HG03378 (cell line): ENCODE data around the gene EIF1AY.
"Not testable (repeated sequence)": the region's sequence is repeated elsewhere in the genome, so short reads cannot be mapped to it uniquely, and the experiment has no call there.

Experiments
- ATAC-seq: cut with Tn5 transposase; IDR thresholded peaks from one replicate; pipeline ENCODE4 v1.9.1; 2021; ENCODE audit warnings: mild to moderate bottlenecking, moderate library complexity; ENCODE audit not compliant: unreplicated experiment

Gene EIF1AY, protein sequence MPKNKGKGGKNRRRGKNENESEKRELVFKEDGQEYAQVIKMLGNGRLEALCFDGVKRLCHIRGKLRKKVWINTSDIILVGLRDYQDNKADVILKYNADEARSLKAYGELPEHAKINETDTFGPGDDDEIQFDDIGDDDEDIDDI

DNA sequence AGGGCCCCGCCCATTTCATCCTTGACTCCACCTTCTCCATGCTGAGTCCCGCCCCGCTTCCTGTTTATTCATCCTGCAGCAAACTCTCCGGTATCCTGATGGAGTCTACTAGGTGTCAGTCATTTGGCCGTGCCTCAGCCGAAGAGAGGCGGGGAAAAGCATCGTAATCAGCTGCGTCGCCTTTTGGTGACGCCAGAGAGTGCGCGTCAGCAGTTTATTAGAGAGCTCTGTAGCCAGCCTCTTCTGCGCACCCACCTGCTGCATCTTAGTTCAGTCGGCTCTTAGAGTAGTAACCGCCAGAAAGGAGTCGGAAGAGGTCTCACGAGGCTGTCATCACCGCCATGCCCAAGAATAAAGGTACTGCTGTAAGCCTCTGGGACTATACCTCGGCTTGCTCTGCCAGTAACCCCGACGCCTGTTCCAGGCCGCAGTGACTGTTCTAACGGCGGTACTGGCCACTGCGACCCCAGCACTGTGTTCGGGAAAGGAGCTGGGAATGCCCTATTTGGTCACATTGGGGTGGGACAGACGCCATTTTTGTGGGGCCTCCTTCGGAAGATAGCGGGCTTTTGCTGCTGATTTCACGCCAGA, at the start of gene EIF1AY:
Gene EIF1AY, plus strand, starts transcription at position 246 of the 591 bp plus-strand sequence. Its CDS starts 96 bp downstream, at position 342.
- ATAC-seq: no peak

DNA sequence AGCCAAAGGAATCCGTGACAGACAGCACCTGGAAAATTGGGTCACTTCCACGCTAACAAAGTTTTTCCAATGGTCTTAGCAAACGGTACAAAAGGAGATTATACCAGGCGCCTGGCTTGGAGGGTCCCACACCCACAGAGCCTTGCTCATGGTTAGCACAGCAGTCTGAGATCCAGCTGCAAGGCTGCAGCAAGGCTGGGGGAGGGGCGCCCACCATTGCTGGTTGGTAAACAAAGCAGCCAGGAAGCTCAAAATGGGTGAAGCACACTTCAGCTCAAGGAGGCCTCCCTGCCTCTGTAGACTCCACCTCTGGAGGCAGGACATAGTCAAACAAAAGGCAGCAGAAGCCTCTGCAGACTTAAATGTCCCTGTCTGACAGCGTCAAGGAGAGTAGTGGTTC, 47.1 kb upstream of the EIF1AY start:
- ATAC-seq: no peak

DNA sequence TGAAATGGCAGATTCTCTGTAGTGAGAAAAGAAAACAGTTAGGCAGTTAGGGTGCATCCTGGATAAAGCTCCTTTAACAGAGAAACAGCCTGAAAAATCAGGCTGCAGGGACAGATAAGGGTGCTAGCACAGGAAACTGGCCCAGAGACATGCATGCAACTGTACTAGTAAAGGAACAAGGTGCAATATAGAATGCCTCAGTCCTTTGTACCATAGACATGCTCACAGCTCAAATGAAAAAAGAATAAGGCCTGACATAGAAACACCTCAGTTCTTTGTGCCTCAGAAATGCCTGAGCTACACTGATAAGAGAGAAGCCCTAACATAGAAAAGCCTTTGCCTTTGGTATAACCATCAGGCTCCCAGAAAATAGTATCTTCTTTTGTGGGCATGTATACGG, 37.4 kb upstream of the EIF1AY start:
- ATAC-seq: no peak

- no peak for ATAC-seq
Measured at GRCh38 chrY:20538933-20539332, 36.6 kb upstream of the EIF1AY start.

DNA sequence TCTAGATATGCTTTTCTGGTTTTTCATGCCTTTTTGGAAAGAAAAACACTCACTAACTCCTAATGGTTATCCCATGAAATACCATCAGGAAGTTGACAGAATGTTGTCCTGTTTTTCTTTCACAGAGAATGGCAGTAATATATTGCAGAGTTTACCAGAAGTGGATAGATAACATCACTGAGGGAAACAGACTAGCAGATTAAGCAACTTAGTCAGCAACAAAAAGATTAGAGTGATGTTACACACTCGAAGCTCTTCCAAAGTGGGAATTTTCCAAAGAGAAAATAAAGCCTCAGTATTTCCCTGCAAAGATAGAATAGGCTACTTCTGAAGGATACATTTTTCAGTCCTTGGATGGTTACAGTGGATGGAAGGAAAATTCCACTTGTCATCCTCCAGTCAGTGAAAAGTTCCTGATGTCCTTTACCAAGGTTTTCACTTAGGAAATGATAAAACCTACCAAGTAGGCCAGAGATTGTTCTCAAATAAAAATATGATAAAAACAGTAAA, 31.1 kb upstream of the EIF1AY start:
- ATAC-seq: no peak

- no peak for ATAC-seq
Measured at GRCh38 chrY:20546071-20546470, 29.5 kb upstream of the EIF1AY start.

DNA sequence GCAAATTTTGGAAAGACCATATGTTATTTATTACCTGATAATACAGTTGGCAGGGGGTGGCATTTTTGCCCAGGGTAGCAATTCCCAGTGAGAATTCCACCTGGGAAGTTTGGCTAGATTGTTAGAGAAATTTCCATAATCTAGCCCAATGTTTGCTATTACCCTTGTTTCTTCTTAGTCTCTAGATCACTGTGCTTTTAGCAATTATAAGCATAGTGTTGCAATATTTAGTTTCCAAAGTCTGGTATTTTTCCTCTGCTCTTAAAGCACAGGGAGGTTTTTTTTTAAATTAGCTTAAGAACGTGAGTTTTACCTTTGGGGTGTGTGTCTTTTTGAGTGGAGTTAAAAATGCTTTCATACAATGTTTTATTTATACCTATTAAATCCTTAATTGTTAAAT, 26.3 kb upstream of the EIF1AY start:
- ATAC-seq: no peak

- ATAC-seq: no peak
Measured at GRCh38 chrY:20551840-20552239, 23.7 kb upstream of the EIF1AY start.

DNA sequence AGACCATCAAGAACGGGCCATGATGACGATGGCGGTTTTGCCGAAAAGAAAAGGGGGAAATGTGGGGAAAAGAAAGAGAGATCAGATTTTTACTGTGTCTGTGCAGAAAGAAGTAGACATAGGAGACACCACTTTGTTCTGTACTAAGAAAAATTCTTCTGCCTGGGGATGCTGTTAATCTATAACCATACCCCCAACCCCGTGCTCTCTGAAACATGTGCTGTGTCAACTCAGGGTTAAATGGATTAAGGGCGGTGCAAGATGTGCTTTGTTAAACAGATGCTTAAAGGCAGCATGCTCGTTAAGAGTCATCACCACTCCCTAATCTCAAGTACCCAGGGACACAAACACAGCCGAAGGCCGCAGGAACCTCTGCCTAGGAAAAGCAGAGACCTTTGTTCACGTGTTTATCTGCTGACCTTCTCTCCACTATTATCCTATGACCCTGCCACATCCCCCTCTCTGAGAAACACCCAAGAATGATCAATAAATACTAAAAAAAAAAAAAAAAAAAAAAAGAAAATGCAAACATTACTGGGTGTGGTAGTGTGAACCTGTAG, 22.7 kb upstream of the EIF1AY start:
- not testable (repeated sequence) for ATAC-seq

DNA sequence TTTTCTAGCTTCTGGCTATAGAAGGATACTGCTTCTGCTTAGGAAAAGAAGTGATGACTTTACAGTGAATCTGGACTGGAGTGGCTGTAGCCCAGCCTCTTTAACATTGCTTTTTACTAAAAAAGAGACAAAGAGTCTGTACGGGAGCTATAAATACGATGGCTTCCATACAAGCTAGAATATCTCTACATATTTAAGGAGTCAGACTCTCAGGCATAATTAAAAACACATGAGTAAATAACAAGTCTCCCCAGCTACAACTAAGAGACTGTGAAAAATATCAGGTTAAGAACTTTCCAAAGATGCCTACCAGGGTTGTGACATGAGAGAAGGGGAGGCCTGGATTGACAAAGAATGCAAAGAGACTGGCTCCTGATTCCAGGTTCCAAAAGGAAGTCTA, 19.8 kb upstream of the EIF1AY start:
- no peak for ATAC-seq

- ATAC-seq: no peak
Measured at GRCh38 chrY:20558677-20559076, 16.9 kb upstream of the EIF1AY start.

DNA sequence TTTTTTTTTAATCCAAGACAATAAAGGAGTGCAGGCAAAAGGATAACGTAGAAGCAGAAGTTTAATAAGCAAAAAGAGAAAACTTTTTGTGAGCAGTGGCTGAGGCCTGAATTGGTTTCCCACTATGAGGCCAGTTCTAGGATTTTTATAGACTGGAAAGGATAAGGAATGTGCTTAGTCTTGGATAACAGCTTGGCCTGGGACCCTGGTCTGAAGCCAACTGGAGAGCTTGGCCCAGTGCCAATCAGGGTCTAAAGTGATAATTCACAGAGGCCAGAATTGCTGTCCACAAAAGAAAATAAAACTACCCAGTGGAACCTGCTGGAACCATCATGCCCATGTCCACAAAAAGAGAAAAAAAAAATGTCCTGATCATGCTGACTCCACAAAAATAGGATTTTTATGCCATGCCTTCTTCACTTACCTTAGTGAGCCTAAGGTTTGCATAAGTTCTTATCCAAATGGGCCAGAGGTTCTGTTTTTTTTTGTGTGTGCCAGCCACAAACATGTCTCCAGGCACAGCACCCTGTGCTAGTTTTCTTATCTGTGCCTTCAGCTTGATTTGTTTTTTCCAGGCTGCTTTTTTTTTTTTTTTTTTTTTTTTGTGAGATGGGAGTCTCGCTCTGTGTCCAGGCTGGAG, 15.6 kb upstream of the EIF1AY start:
- ATAC-seq: no peak

DNA sequence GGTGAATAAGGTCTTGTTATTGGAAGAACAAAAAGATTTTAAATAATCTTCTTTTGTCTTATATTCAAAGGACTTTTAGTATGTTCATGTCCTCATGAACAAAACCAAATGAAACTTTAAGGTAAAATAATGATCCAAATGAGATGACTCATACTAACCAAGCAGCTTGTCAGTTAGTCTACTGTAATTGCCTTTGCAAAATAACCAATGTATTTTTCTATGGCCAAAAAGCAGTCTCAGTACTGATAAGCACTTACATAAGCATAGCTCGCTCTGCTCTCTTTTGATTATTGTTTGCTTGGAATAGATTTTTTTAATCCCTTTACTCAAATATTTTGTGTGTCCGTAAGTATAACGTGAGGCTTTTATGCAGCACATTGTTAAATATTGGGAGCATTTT, 4.3 kb upstream of the EIF1AY start:
- no peak for ATAC-seq

GRCh38 chrY:20576506-20576905, 930 bp downstream of the EIF1AY start:
- no peak for ATAC-seq

DNA sequence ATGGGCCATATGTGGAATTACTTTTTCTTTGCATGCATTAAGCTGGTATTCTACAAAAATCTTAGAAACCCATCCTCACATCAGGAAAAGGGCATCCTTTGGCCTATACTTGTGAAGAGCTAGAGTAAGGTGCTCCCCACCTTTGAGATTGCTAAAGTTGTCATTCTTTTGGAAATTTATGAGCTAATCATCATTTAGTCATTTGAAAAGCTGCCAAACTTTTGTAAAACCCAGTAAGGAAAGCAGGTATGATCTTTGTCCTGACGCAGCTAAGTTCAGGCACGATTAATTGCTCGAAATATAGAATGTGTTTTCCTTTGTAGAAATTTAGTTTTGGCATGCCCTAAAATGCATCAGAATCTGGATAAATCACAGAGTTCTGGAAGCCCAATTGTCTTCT, 2.6 kb downstream of the EIF1AY start:
- no peak for ATAC-seq

- no peak for ATAC-seq
Measured at GRCh38 chrY:20581687-20582086, 6.1 kb downstream of the EIF1AY start.

GRCh38 chrY:20586161-20586560, 10.6 kb downstream of the EIF1AY start:
- no peak for ATAC-seq
